Fibroblast of peridontal ligament (primary cell): ENCODE data around the gene POC5.
"Not testable (repeated sequence)": the region's sequence is repeated elsewhere in the genome, so short reads cannot be mapped to it uniquely, and the experiment has no call there.

Source experiments
- DNase-seq: peaks from one replicate; pipeline ENCODE4 v3.0.0-alpha.2; 2010; ENCODE audit errors: extremely low read depth

Gene POC5

GRCh38 chr5:75706016-75706415 lies 11.2 kb downstream of the POC5 start:
- DNase-seq, result peak; percentile 18

DNA sequence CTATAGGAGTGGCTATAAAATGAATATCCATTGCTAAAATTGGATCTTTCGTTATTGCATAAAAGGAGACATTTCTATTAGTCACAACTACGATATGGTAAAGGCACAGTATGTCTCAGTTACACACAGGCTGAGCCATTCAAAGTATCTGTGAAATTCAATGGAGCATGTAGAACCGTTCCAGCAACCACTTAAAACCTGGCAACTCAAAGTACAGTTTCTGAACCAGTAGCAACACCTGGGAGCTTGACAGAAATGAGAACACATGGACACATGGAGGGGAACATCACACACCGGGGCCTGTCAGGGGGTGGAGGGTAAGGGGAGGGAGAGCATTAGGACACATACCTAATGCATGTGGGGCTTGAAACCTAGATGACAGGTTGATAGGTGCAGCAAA lies 15.4 kb downstream of the POC5 start:
- no peak for DNase-seq

GRCh38 chr5:75695472-75696351 lies 21.5 kb downstream of the POC5 start:
- not testable (repeated sequence) for DNase-seq

DNA sequence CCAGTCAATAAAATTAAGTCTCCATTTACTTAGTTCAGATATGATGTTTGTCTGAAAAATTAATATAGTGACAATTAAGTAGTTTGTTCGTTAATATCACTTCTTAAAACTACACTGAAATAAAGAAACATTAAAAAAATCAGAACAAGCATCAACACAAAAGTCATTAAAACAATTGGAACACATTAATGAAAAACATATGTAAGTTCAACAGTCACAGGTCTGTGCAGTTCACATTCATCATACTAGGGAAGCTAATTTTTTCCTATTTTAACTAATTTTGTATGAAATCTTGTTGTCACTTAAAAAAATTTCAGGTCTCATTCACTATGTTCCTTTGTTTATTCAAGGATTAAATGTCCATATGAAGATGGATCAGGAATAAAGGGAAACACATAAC lies 22.5 kb downstream of the POC5 start:
- DNase-seq, result no peak

DNA sequence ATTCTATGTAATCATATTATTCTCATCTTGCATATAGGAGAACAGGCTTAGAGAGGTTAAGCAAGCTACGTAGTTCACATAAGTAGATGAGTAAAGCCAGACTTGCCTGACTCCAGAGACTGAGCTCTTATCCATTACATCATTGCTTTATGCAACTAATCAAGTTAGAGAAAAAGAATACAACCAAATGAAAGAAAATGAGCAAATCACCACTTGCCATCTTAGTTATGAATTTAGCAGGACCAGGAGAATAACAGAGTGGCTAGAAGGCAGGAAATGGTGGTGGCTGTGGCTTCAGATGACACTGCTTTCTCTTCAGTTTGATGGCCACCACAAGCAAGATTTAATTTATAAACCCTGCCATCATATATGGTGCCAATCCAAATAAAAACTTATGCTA lies 26.6 kb downstream of the POC5 start:
- DNase-seq, result no peak

GRCh38 chr5:75686480-75686879 lies 30.8 kb downstream of the POC5 start:
- no peak for DNase-seq

GRCh38 chr5:75685141-75685540 lies 32.1 kb downstream of the POC5 start:
- no peak for DNase-seq

GRCh38 chr5:75681125-75681830 lies 36.0 kb downstream of the POC5 start:
- peak; percentile 82 for DNase-seq

- no peak for DNase-seq
Observed at GRCh38 chr5:75678155-75678554, 39.1 kb downstream of the POC5 start.

DNA sequence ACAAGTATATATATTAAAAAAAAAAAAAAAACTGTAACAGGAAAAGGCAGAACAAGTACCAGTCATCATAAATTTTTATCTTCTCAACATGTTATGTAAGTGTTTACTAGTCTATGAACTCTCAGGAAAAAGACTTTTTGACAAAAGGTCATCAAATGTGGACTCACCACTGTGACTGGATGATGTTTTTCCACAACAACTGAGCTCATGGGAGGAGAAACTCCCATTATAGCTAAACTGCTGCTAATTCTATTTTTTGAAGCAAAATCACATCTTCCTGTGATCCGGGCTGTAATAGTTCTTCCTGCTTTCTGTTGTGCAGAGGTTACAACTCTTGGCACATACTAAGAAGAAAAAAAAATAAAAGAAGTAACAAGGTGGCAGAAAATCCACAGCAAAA lies 39.6 kb downstream of the POC5 start:
- no peak for DNase-seq

- no peak for DNase-seq
Observed at GRCh38 chr5:75675783-75676182, 41.5 kb downstream of the POC5 start.

DNA sequence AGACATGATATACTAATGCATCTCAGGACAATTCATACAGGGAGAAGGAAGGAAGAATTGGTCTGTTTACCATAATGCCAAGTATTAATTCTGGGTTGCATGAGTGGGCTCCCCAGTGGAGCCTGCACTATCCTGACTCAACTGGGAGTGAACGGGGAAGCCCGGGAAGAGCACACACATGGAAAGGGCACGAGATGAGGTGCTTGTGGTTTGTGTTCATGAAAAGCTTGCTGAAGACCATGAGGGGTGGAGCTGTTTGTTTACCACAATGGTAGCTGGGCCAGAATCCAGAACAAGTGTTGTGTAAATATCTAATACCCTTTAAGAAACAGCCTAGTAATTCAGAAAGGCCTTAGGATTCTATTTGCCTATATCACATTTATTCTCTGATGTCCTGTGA lies 44.6 kb downstream of the POC5 start:
- DNase-seq, result no peak

DNA sequence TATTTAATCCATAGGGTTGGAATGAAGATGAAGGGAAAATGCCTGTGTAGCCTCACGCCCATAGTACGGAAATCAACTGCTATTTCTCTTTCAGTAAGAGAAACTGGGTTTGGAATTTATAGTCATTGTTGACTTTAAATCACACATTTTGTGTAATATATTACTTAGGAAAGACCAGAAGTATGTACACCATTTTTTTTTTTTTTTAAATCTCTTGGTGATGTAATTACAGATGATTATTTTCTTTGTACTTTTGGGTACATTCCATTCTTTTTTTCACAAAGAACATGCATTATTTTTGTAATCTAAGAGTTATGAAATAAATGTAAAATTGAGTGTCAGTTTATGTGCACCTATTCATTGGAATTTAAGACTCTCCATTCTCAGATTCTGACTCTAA lies 45.7 kb downstream of the POC5 start:
- DNase-seq, result no peak

DNA sequence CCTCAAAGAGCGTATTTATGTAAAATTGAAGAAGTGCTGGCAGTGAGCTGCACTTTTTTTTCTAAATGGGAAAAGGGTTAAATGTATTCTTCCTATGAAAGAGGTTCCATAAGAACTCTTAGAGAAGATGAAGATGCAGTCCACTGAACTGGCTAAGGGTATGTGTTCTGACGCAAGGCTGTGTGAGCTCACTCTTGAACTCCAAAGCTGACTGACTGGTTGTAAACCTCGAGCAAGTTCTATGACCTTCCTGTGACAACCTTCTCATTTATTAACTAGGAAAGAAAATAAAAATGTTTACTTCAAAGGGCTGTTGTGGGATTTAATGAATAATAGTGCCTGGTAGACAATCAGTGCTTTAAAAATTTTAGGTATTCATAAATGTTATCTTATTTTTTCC lies 46.7 kb downstream of the POC5 start:
- DNase-seq, result no peak

DNA sequence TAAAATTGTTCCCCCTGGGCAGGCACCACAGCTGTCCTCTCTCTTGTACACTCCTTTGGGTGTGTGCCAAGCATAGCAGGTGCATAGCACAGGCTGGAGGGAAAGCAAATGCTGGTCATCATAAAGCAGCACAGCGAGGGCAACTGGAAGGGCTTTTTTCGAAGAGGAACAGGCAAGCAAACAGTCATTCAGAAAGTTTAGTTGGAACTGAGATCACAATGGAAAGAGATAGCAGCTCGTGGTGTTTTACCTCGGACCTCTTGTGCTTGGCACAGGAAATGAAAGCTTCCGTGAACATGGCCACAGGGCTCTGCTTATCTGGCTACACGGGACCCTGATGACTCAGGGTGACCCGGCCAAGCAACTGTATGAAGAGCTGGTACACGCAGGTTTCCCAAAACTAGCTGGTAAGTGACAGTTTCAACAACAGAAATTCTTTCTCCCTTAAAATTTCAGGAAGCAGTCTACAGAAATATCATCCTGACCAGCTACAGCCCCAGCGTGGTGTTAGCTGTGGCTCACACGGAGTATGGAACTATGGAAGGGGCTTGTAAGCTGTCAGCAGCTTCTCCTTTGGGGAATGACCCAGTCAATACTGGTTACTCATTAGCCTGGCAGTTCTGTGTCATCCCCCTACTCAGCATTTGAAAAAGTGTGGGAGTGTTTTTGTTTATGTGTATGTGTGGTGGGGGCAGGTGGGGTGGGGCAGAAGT lies 48.1 kb downstream of the POC5 start:
- DNase-seq, result no peak

- DNase-seq, result no peak
Observed at GRCh38 chr5:75668445-75668844, 48.8 kb downstream of the POC5 start.

DNA sequence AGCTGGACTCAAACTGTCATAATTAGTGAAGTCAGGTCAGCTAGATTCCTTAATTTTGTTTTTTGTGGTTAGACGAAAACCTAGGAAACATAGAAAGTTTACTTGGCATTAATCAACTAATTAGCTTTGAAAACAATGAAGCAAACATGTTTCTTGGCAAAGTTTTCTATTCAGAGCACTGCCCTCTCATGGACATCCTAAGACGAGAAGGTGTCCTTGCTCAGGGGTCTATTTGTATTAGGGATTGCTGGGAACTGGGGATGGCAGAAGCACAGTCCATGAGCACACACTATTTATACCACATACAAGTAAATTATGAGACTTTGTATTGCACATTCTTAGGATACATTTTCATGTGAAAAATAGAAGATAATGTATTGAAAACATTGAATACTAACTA lies 49.7 kb downstream of the POC5 start:
- no peak for DNase-seq

DNA sequence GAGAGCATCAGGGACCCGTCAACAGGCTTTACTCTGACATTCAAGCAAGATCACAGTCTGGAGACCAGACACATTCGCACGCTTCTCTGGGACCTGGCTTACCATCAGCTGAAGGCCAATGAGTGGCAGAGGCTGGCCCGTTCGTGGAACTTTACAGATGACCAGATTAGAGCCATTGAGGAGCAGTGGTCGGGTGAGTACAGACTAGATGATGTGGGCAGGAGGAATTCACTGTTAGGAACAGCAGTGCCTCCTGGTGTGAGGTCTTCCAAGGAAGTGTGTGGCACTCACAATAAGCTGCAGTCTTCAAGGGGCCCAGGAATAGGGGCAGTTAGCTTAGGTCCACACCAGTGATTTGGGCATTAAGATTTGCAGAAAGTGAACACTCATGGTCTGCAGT lies 50.4 kb downstream of the POC5 start:
- no peak for DNase-seq

- DNase-seq, result no peak
Observed at GRCh38 chr5:75664979-75665378, 52.3 kb downstream of the POC5 start.

DNA sequence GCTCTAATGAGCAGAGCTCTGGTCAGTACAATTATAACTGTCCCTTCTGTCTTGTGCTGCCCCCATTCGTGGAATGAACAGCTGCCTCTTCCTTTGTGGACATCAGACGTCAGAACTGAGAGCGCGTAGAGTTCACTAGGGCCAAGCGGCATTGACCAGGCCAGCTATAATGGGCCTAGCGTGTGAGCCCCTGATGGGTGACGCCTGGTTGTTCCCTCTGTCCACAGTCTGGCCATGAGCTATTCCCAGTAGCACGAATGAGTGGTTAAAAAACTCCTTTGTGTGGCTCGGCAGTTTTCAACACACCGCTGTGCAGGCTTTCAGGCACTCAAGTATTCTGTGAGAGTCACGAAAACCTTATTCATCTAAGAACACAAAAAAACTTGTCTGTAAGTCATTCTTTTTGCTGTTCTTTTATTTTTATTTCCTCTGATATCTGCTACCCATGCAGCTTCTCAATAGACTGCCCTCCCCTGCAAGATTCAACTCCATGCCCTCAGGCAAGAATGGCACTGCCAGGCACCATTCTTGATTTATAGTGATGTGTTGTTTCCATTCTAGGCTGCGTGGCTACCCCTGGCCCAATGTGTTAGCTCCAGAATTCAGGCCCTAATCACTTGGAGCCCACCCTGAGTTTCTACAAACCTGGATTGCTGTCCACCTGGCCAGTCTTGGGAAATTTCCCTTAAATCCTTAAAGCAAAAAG lies 53.5 kb downstream of the POC5 start:
- DNase-seq, result no peak

- DNase-seq, result no peak
Observed at GRCh38 chr5:75662061-75662460, 55.2 kb downstream of the POC5 start.
